ENCODE data around the gene GSTM2.

- TF ChIP-seq CTCF (conservative IDR thresholded peaks at IDR 0.05; ENCODE audit: low read length) (no peak), EZH2phosphoT487 (IDR thresholded peaks at IDR 0.05; ENCODE audit: borderline replicate concordance, low read depth, low read length) (no peak)
Observed at GRCh38 chr1:109669246-109669948, 1.5 kb downstream of the GSTM2 start.
